GM19467 (cell line): Measurements from ENCODE around the gene MEP1A.
A peak's percentile ranks its signal among the peaks of the same experiment; 100 is the strongest.
"Not testable (repeated sequence)": the region's sequence is repeated elsewhere in the genome, so short reads cannot be mapped to it uniquely, and the experiment has no call there.

Experiments
- ATAC-seq: cut with Tn5 transposase; IDR thresholded peaks from one replicate; pipeline ENCODE4 v1.9.1; 2021; ENCODE audit warnings: mild to moderate bottlenecking, moderate library complexity; ENCODE audit not compliant: unreplicated experiment

MEP1A gene

GRCh38 chr6:46832816-46833215, 39.6 kb downstream of the MEP1A start:
- no peak for ATAC-seq

GRCh38 chr6:46834257-46834916, 41.2 kb downstream of the MEP1A start:
- not testable (repeated sequence) for ATAC-seq

- ATAC-seq: not testable (repeated sequence)
Observed at GRCh38 chr6:46834991-46835390, 41.8 kb downstream of the MEP1A start.

- ATAC-seq: no peak
Observed at GRCh38 chr6:46838033-46838432, 44.8 kb downstream of the MEP1A start.

- not testable (repeated sequence) for ATAC-seq
Observed at GRCh38 chr6:46842252-46842846, 49.2 kb downstream of the MEP1A start.

- ATAC-seq: no peak
Observed at GRCh38 chr6:46845126-46845525, 51.9 kb downstream of the MEP1A start.

- ATAC-seq: peak; percentile 96
Observed at GRCh38 chr6:46848684-46849360, 55.6 kb downstream of the MEP1A start.

- ATAC-seq: no peak
Observed at GRCh38 chr6:46849361-46849690, 56.1 kb downstream of the MEP1A start.

GRCh38 chr6:46850792-46851191, 57.6 kb downstream of the MEP1A start:
- no peak for ATAC-seq

- not testable (repeated sequence) for ATAC-seq
Observed at GRCh38 chr6:46851576-46851975, 58.4 kb downstream of the MEP1A start.

GRCh38 chr6:46855966-46856365, 62.8 kb downstream of the MEP1A start:
- peak; percentile 60 for ATAC-seq

GRCh38 chr6:46862381-46862780, 69.2 kb downstream of the MEP1A start:
- no peak for ATAC-seq

GRCh38 chr6:46863791-46864190, 70.6 kb downstream of the MEP1A start:
- no peak for ATAC-seq

- ATAC-seq: no peak
Observed at GRCh38 chr6:46865221-46865620, 72.0 kb downstream of the MEP1A start.

GRCh38 chr6:46867411-46867810, 74.2 kb downstream of the MEP1A start:
- ATAC-seq: no peak

GRCh38 chr6:46876126-46876525, 82.9 kb downstream of the MEP1A start:
- ATAC-seq: no peak

GRCh38 chr6:46879003-46879402, 85.8 kb downstream of the MEP1A start:
- ATAC-seq: no peak

GRCh38 chr6:46882645-46883044, 89.5 kb downstream of the MEP1A start:
- ATAC-seq: no peak

GRCh38 chr6:46888031-46888430, 94.8 kb downstream of the MEP1A start:
- no peak for ATAC-seq

- no peak for ATAC-seq
Observed at GRCh38 chr6:46888578-46888977, 95.4 kb downstream of the MEP1A start.
